PC-3 (cell line): ENCODE results near the gene CHD5. TPM values are rescaled to one million over a fixed set of nuclear protein-coding genes. Genes with fewer than 3 reads are reported as not detected.

Experiments used
- ATAC-seq: fragments of 200-7000 bp; cut with Tn5 transposase; 2 replicates; pipeline ENCODE4 v1.9.1; 2020; ENCODE audit warnings: mild to moderate bottlenecking, moderate library complexity
- BruUV-seq: library from RNA; stranded (reverse); fragments of 400-500 nt; replicated peaks from 2 replicates; lab custom pipeline; 2021; lab: Mats Ljungman, UMichigan
- CTCF ChIA-PET: fragments of 300-600 bp; sonication (Branson Sonifier 250); formaldehyde crosslinking; loops from one replicate; lab custom pipeline; 2022; ENCODE audit warnings: antibody characterized with exemption; lab: Charles Lee
- POLR2A ChIA-PET: fragments of 300-600 bp; sonication (Branson Sonifier 250); formaldehyde crosslinking; loops from one replicate; lab custom pipeline; 2022; ENCODE audit warnings: antibody characterized with exemption; ENCODE audit not compliant: unreplicated experiment; lab: Charles Lee
- DNase-seq: peaks from one replicate; pipeline ENCODE4 v3.0.0-alpha.2; 2015
- H2AFZ ChIP-seq: fragments of 300-600 bp; sonication (generic); 2 replicates; pipeline ENCODE4 v1.6.0; 2016; ENCODE audit warnings: antibody characterized with exemption, low read length
- H3F3A ChIP-seq: fragments of 300-600 bp; sonication (generic); one replicate; pipeline ENCODE4 v1.6.0; 2017; ENCODE audit warnings: antibody characterized with exemption, low read length, control low read depth, mild to moderate bottlenecking; ENCODE audit not compliant: unreplicated experiment
- H3K27ac ChIP-seq: fragments of 300-600 bp; sonication (generic); 2 replicates; pipeline ENCODE4 v1.5.1; 2016; ENCODE audit warnings: mild to moderate bottlenecking, low read length
- H3K27me3 ChIP-seq: fragments of 300-600 bp; sonication (generic); 2 replicates; pipeline ENCODE4 v1.6.1; 2016; ENCODE audit warnings: low read length, mixed read lengths
- H3K36me3 ChIP-seq: fragments of 300-600 bp; sonication (generic); 2 replicates; pipeline ENCODE4 v1.6.1; 2016; ENCODE audit warnings: low read depth, mixed run types, low read length, mixed read lengths
- H3K4me1 ChIP-seq: fragments of 300-600 bp; sonication (generic); 2 replicates; pipeline ENCODE4 v1.5.1; 2016; ENCODE audit warnings: low read length; ENCODE audit not compliant: insufficient read depth
- H3K4me2 ChIP-seq: fragments of 300-600 bp; sonication (generic); 2 replicates; pipeline ENCODE4 v1.6.0; 2016; ENCODE audit warnings: low read length
- H3K4me3 ChIP-seq: fragments of 300-600 bp; sonication (generic); 2 replicates; pipeline ENCODE4 v1.5.1; 2016; ENCODE audit warnings: mild to moderate bottlenecking, low read length, mixed read lengths
- H3K79me2 ChIP-seq: fragments of 300-600 bp; sonication (generic); 2 replicates; pipeline ENCODE4 v1.6.1; 2017; ENCODE audit warnings: low read length, mixed read lengths
- H3K9ac ChIP-seq: fragments of 300-600 bp; sonication (generic); 2 replicates; pipeline ENCODE4 v1.6.0; 2016; ENCODE audit warnings: mild to moderate bottlenecking, low read length
- H3K9me2 ChIP-seq: fragments of 300-600 bp; sonication (generic); replicated peaks from 2 replicates; pipeline ENCODE4 v1.6.1; 2016; ENCODE audit warnings: mixed run types, low read length, mixed read lengths
- H3K9me3 ChIP-seq: fragments of 300-600 bp; sonication (generic); 2 replicates; pipeline ENCODE4 v1.6.1; 2016; ENCODE audit warnings: low read length, mixed read lengths
- H4K20me1 ChIP-seq: fragments of 300-600 bp; sonication (generic); 2 replicates; pipeline ENCODE4 v1.6.1; 2016; ENCODE audit warnings: low read length, mixed read lengths
- CTCF ChIP-seq: fragments of 300-600 bp; sonication (generic); conservative IDR thresholded peaks from 2 replicates; pipeline ENCODE4 v1.5.1; 2017; ENCODE audit warnings: antibody characterized with exemption, low read depth, mild to moderate bottlenecking, low read length
- EZH2 ChIP-seq: fragments of 300-600 bp; sonication (generic); IDR thresholded peaks from one replicate; pipeline ENCODE4 v1.6.1; 2017; ENCODE audit warnings: antibody characterized with exemption, mild to moderate bottlenecking, low read length; ENCODE audit not compliant: unreplicated experiment
- EZH2phosphoT487 ChIP-seq: fragments of 300-600 bp; sonication (generic); IDR thresholded peaks from 2 replicates; pipeline ENCODE4 v1.6.1; 2018; ENCODE audit warnings: mild to moderate bottlenecking, antibody characterized with exemption, low read length, borderline replicate concordance
- intact Hi-C: fragments of 100-400 bp; cut with micrococcal nuclease; formaldehyde crosslinking; loops from 2 replicates; pipeline ENCODE4 v1.9.0; 2023
- total RNA-seq: library from RNA; depleted of rRNA; stranded (reverse); fragments of >200 nt; gene quantifications from 2 replicates; pipeline ENCODE4 v1.2.3, GENCODE V29; 2014

CHD5 gene
- total RNA-seq, 1 experiment from 2014 or later = 0.55 TPM

GRCh38 chr1:6162341-6162740 is 17.8 kb downstream of the CHD5 start:
- H3K27ac ChIP-seq = no peak overlapping the region
- TF ChIP-seq EZH2phosphoT487 (no peak), CTCF (no peak), EZH2 (no peak)
- H3K4me2 ChIP-seq = no peak overlapping the region
- no peak for DNase-seq
- H4K20me1 ChIP-seq = no peaks in the 10 kb centered on the region
- no peaks in the 10 kb centered on the region for H3K36me3 ChIP-seq
- BruUV-seq = no TSS peak
- H3K79me2 ChIP-seq = no peaks in the 10 kb centered on the region
- H3K27me3 ChIP-seq = no peaks in the 10 kb centered on the region
- POLR2A ChIA-PET = no interaction called here
- ATAC-seq = no peak
- no peak overlapping the region for H2AFZ ChIP-seq
- no peak overlapping the region for H3K9ac ChIP-seq
- H3K4me1 ChIP-seq = peaks cover 10% of the 10 kb centered on the region
- H3K9me3 ChIP-seq = no peaks in the 10 kb centered on the region
- peaks cover 9% of the 10 kb centered on the region for H3F3A ChIP-seq
- CTCF ChIA-PET = no interaction called here
- intact Hi-C loops = no loop called here
- H3K4me3 ChIP-seq = no peak overlapping the region
- H3K9me2 ChIP-seq = no peaks in the 10 kb centered on the region

GRCh38 chr1:6158181-6158580 is 21.9 kb downstream of the CHD5 start:
- CTCF ChIA-PET = no interaction called here
- ATAC-seq (no peak), DNase-seq (no peak)
- BruUV-seq = TSS peak; percentile 96
- Histone ChIP-seq H3K9me3 (no peaks in the 10 kb centered on the region), H3K4me1 (peaks cover 27% of the 10 kb centered on the region), H3K27ac (peak overlapping the region; percentile 97), H3K9ac (peak overlapping the region; percentile 77), H3K79me2 (no peaks in the 10 kb centered on the region), H2AFZ (peak overlapping the region; percentile 41; the same call in 1 of the 2 replicates), H3K4me2 (peak overlapping the region; percentile 70), H3F3A (peaks cover 16% of the 10 kb centered on the region), H4K20me1 (no peaks in the 10 kb centered on the region), H3K9me2 (no peaks in the 10 kb centered on the region), H3K36me3 (no peaks in the 10 kb centered on the region), H3K27me3 (no peaks in the 10 kb centered on the region), H3K4me3 (peak overlapping the region; percentile 7; the same call in 1 of the 2 replicates)
- POLR2A ChIA-PET = interaction anchor here (0.6 to 0.7 kb wide), 2 partner anchors 22 to 842 kb away, joined by 3 to 4 read pairs; no protein-coding TSS in a partner anchor
- TF ChIP-seq CTCF (no peak), EZH2phosphoT487 (no peak), EZH2 (no peak)
- intact Hi-C loops = loop anchor here (5.0 kb wide), 1 partner anchor 106 kb away; no protein-coding TSS in a partner anchor

GRCh38 chr1:6157528-6158174 is 22.5 kb downstream of the CHD5 start:
- Histone ChIP-seq H3K9me2 (no peaks in the 10 kb centered on the region), H3K27me3 (no peaks in the 10 kb centered on the region), H3K27ac (peak overlapping the region; percentile 97), H3F3A (peaks cover 16% of the 10 kb centered on the region), H3K36me3 (no peaks in the 10 kb centered on the region), H4K20me1 (no peaks in the 10 kb centered on the region), H3K9me3 (no peaks in the 10 kb centered on the region), H3K4me3 (peak overlapping the region; percentile 32; the same call in 1 of the 2 replicates), H2AFZ (peak overlapping the region; percentile 41), H3K79me2 (no peaks in the 10 kb centered on the region), H3K4me1 (peaks cover 27% of the 10 kb centered on the region), H3K4me2 (peak overlapping the region; percentile 80), H3K9ac (peak overlapping the region; percentile 78)
- peak; percentile 88 for ATAC-seq
- BruUV-seq = no TSS peak
- TF ChIP-seq EZH2 (no peak), CTCF (no peak), EZH2phosphoT487 (no peak)
- intact Hi-C loops = loop anchor here (1.0 to 5.0 kb wide), 3 partner anchors 41 to 105 kb away; partner anchors contain the start of gene RPL22
- CTCF ChIA-PET = no interaction called here
- peak; percentile 100 for DNase-seq
- POLR2A ChIA-PET = interaction anchor here (0.6 kb wide), 1 partner anchor 21 kb away, joined by 4 read pairs; no protein-coding TSS in a partner anchor
